ENCODE measurements around the gene ZNF521. TPM values are rescaled to one million over a fixed set of nuclear protein-coding genes. Genes with fewer than 3 reads are reported as not detected.

ZNF521 gene
- total RNA-seq, 1 donor from 2014 or later: 41.6 TPM

DNA sequence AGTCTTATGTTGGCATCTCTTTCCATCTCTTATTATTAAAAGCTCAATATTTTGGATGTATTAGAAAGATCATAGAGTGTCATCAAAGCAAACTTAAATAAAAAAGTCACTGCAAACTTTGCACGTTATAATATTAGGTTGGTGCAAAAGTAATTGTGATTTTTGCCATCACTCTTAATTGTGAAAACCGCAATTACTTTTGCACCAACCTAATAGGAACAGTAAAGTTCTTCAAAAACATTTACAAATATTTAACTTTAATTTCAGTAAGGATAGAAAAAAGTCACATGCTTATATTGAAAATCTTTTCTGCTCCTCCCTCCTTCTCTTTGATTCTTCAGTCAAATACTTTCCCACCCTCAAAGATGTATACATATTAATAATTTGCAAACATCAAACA is 51.5 kb downstream of the ZNF521 start:
- TF ChIP-seq CTCF (IDR thresholded peaks at IDR 0.05): no peak
- H3K36me3 ChIP-seq: no peaks in the 10 kb centered on the region
- no peaks in the 10 kb centered on the region for H3K27me3 ChIP-seq
- H3K4me1 ChIP-seq: peaks cover 0 to 1% of the 10 kb centered on the region in 2 donors
- intact Hi-C loops (cut with DNase I): no loop called here
- no peak overlapping the region for H3K27ac ChIP-seq
- no peak overlapping the region for H3K4me3 ChIP-seq
- no peak for DNase-seq (ENCODE audit: low spot score in 2 of 2)
- H3K9me3 ChIP-seq: no peaks in the 10 kb centered on the region

- Histone ChIP-seq H3K27me3 (no peaks in the 10 kb centered on the region), H3K27ac (no peak overlapping the region), H3K4me3 (no peak overlapping the region), H3K4me1 (no peaks in the 10 kb centered on the region), H3K9me3 (no peaks in the 10 kb centered on the region), H3K36me3 (no peaks in the 10 kb centered on the region)
- no peak for TF ChIP-seq CTCF (IDR thresholded peaks at IDR 0.05)
- intact Hi-C loops (cut with DNase I): no loop called here
- DNase-seq (ENCODE audit: low spot score in 2 of 2): no peak
These were observed 52.3 kb downstream of the ZNF521 start for GRCh38 chr18:25299426-25300300.

- no peaks in the 10 kb centered on the region for H3K4me1 ChIP-seq
- H3K27me3 ChIP-seq: no peaks in the 10 kb centered on the region
- no peak for TF ChIP-seq CTCF (IDR thresholded peaks at IDR 0.05)
- DNase-seq (ENCODE audit: low spot score in 2 of 2): no peak
- H3K9me3 ChIP-seq: no peaks in the 10 kb centered on the region
- no peak overlapping the region for H3K27ac ChIP-seq
- no peak overlapping the region for H3K4me3 ChIP-seq
- intact Hi-C loops (cut with DNase I): no loop called here
- no peaks in the 10 kb centered on the region for H3K36me3 ChIP-seq
These were observed 53.1 kb downstream of the ZNF521 start for GRCh38 chr18:25298853-25299274.

DNA sequence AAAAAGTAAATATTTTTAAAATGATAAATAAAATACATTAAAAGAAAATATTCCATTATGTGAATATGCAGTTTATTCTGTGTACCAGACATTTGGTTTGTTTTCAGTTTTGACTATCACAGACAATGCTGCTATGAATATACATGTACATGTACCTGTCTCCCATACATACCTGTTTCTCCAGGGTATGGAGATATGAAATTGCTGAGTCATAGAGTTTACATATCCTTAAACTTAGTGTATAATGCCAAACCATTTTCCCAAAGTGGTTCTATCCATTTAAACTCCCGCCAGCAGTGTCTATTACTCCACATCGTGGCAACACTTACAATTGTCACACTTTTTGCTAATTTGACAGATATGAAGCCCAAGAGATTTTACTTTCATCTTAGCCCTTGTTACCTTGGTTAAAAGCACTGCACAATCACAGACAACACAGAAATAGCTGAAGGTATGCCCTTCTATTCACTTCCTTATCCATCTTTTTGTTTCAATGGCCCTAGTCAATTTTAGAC is 56.3 kb downstream of the ZNF521 start:
- Histone ChIP-seq H3K9me3 (no peaks in the 10 kb centered on the region), H3K36me3 (no peaks in the 10 kb centered on the region), H3K27me3 (no peaks in the 10 kb centered on the region), H3K4me1 (no peaks in the 10 kb centered on the region), H3K4me3 (no peak overlapping the region), H3K27ac (no peak overlapping the region)
- intact Hi-C loops (cut with DNase I): no loop called here
- no peak for DNase-seq (ENCODE audit: low spot score in 2 of 2)
- TF ChIP-seq CTCF (IDR thresholded peaks at IDR 0.05): no peak

- TF ChIP-seq CTCF (IDR thresholded peaks at IDR 0.05): no peak
- Histone ChIP-seq H3K4me1 (no peaks in the 10 kb centered on the region), H3K27ac (no peak overlapping the region), H3K36me3 (no peaks in the 10 kb centered on the region), H3K9me3 (no peaks in the 10 kb centered on the region), H3K27me3 (no peaks in the 10 kb centered on the region), H3K4me3 (no peak overlapping the region)
- no peak for DNase-seq (ENCODE audit: low spot score in 2 of 2)
- intact Hi-C loops (cut with DNase I): no loop called here
These were observed 60.8 kb downstream of the ZNF521 start for GRCh38 chr18:25291150-25291549.
